EH (cell line): ENCODE data around the gene ABLIM2.

Experiments
- DNase-seq: peaks from one replicate; pipeline ENCODE4 v3.0.0-alpha.2; 2015; ENCODE audit warnings: low read depth

Gene ABLIM2

DNA sequence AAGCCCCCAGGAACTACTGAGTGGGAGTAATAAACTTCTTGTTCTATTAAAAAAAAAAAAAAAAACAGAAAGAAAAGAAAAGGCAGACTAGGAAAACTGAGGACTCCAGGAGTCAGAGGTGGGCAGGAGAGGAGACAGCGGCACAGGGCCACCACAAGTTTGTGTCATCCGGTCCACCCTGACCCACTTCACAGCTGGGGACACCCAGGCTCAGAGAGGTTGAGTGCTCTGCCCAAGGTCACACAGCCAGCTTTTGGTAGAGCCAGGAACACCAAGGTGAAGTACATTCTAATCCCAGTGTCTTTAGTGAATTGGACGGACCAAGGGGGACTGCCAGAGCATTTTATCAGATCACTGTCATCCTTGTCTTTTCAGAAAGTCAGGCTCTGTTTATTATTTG, 16.4 kb upstream of the ABLIM2 start:
- no peak for DNase-seq

DNA sequence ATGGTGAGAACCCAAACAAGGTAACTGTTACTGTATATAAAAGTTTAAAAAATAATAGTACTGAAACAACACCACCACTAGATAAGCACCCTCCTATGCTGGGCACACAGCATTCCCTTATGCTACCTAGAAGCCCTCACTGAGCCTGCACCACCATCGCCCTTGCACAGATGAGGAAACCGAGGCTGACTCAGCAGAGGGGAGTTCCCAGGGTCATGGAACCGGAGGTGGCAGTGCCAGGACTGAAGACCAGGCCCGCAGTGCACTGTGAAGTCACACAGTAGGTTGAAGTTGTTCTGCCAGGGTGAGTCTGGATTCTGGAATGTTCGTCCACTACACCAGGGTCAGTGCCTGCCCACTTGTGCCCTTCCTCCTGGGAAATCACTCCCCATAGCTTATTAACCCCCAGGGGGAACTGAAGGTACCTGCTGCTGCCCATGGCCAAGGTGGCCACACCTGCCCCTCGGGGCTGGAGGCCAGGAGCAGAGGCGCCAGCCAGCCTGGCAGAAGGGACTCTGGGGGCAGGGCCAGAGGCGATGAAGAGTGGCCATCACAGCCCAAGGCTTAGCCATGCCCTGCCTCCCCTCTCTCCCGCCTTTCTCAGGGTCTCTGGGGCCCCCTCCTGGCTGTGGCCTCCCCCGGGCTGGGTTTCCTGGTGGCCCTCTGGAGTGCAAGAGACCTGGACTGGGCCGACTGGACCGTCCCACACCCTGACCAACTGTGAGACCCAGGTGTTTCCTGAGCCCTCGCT, 15.1 kb upstream of the ABLIM2 start:
- no peak for DNase-seq

DNA sequence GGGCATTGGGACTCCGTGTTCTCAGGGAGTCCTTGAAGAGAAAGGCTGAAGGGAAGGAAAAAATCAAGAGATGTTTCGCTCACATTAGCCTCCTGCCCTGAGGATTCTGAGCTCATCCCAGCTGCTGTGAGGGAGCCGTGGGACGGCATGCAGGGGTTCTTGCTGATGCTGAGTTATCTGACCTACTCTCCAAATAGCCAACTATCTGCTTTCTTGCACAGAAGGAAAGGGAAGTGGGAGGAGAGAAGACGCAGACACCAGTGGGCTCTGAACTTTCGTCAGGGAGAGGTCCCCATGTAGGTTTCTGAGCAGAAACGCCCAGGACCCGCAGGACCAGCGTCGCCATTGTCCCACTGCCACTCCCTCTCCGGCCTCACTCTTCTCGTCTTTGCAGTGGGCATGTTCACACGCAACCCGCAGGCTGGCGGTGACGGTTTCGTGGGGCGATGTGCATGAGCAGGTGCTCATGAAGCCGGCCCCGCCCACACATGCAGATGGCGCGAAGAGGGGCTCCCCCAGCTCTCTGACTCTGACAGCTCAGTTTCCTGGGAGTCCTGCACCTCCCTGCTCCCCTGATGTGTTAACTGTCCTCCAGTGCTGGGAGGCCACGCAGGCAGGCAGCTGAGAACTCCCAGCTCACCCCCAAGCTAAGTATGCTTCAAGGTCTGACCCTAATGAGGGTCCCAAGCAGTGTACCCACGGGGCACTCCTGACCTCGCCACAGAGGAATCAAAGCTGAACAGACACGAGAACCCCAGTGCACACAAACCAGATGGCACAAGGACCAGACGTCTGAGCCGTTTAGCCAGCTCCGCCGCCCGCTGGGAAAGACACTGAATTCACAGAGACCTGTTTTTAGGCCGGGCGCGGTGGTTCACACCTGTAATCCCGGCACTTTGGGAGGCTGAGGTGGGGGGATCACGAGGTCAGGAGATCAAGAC, 13.6 kb upstream of the ABLIM2 start:
- DNase-seq: no peak

DNA sequence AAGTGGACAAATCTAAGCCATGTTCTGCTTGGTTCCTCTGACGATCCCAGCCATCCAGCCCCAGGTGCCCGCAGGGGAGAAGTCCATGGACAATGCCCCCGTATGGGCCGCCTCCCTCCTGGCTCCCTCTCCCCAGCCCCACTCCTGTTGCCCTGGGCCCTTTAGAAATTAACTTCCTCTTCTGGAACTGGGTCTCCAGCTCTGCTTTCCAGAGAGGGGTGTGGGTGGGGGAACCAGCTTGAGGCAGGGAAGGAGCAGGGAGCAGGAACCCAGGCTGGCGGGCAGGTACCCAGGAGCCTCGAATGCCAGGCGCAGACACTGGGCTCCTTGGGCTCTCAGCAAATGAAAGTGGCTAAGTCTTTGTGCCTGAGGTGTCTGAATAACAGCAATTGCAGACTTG, 12.7 kb upstream of the ABLIM2 start:
- no peak for DNase-seq

DNA sequence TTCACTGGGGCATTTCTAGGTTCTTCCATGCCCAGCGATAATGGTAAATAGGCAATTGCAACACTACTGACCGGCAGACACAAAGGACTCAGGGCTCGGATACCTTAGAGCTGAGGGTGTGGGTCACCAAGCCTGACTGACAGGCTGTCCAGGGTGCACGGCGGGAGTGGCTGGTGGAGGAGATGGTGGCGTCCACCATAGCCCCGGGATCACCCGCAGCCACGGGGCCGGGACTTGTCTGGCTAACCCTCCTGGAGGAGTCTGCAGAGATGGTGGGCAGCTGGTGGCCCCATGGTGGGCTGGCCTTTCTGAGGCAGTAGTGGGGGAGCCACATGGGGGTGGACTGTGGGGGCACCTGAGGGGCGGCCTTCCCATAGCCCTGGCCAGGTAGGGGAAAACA, 11.7 kb upstream of the ABLIM2 start:
- no peak for DNase-seq

DNA sequence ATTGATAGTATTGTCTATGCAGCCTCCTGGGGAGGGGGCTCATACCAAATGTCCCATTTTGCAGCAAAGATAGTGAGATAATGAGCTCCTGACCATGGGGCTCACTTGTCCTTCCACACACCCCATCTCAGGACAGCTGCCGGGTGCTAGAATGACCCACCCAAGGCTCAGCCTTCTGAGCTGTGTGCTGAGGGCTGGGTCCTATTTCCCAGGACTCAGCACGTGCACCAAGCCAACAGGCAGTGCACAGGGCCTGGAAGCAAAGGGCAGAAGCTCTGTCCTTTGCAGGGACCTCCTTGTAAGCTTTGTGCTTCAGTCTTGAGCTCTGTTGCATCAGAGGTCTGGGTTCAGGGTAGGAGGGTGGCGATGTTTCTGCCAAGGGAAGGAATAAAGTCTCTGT, 11.2 kb upstream of the ABLIM2 start:
- no peak for DNase-seq

DNA sequence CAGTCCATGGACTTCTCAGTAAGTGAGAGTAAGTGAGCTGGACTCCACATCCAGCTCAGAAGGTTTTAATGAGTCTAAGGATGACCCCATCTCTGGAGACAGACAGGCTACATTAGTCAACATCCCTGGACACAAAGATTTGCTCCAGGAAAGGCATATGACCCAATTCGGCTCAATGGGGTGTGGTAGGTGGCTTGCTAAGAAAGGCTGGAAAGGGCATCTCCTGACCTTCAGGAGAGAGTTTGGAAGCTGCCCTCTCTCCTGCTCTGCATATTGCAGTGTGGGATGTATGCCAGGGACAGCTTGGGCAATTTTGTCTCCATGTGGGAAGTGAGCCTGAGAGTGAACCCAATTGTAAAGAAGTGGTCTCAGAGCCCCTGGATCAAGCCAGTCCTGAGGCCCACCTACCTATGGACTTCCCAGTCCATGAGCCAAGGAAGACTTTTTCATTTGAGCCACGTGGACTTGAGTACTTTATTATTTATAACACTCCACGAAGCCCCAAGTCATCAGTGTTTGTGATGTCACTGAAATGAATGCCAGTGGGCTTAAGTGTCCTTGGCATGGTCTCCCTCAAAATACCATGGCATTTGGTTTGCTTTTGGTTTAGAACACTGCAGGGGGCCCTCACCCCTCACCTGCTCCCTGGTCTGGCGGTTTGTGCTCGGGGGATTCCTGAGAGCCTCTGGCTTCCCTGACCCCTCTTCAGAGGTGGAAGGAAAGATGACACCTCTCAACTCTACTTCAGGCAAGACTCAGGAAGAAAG, 10.4 kb upstream of the ABLIM2 start:
- no peak for DNase-seq

DNA sequence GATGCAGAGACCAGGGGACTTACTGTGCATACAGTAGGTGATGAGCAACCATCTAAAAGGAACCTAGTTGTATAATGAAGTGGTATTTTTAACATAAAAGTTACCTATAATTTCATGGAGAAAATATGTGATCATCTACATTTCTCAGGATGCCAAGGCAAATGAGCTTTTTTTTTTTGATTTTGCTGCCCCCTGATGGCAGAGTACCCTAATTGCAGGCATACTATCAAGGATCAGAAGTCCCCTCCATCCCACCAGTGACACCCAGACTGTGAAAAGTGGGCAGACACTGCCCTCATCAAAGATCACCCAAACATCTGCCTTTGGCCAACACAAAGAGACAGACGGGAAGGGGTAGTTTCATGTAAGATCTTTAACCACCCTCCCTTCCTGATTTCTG, 9.6 kb upstream of the ABLIM2 start:
- no peak for DNase-seq

DNA sequence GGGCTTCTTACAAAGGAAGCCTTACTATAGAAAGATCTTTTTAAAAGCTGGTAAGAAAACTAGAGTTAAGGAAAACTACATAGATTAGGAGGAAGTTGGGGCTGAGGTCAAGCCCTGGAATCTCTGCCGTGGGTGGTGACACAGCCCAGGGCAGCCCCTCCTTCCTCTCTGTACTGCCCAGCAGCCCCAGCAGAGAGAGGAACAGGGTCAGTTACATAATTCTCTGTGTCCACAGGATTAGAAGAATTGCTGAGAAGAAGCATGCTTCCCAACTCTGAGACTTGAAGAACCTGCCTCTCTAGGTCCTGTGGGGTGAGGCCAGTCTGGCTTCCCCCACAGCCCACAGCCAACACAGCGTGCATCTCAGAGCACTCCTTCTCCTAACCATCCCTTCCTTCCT, 9.2 kb upstream of the ABLIM2 start:
- peak; percentile 12 for DNase-seq

DNA sequence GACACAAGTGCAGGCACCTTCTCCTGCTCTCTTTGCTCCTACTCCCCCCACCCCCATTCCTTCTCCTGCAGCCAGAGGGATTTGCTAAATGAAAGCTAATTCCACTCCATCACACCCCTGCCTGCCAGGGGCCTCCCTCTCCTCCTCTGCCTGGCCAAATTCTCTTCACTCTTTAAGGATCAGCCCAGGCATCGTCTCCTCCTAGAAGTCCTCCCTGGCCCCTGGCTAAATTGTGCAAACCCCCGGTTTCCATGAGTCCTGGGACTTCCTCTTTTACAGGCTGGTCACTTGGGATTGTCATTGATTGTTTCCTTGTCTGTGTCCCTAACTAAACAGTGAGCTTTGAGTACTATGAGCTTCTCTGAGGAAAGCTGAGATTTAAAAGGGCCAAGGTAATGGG, 8.7 kb upstream of the ABLIM2 start:
- no peak for DNase-seq

DNA sequence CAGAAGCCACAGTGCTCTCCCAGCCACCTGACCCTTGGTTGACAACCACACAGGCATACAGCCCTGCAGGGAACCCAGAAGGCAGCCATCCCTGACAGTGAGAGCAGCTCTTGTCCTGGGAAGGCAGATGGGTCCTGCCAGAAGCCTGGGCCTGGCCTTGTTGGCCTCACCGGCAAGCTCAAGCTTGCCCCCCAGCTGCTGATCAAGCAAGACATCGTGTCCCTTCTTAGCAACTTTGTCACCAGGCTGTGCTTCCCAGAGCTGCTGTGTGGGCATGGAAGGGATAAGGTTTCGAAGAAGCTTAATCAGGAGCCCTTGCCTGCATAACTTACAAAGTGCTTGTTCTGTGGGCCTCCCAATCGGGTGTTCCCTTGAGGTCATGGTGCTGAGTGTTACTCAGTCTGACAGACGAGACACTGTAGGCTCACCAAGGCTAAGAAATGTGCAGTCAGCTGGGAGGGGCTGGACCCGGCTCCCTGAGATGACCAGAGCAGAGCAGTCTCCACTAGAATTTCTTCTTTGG, 6.8 kb upstream of the ABLIM2 start:
- no peak for DNase-seq

DNA sequence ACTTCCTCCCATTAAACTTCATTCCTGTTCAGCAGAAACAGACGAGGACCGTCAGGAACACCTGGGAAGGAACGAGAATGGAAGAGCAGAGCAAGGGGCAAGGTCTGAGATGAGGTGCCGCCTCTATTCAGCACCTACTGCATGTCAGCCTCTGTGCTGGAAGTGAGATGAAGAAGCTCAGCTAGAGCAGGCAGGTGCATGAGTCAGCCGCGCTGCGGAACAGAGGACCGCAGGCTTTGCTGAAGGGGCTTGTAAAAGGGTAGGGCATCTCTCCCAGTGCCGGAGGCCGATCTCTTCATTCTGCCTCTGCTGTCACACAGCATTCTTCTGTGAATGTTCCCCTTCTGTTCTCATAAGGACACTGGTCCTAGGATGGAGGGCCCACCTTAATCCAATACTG, 6.1 kb upstream of the ABLIM2 start:
- no peak for DNase-seq

DNA sequence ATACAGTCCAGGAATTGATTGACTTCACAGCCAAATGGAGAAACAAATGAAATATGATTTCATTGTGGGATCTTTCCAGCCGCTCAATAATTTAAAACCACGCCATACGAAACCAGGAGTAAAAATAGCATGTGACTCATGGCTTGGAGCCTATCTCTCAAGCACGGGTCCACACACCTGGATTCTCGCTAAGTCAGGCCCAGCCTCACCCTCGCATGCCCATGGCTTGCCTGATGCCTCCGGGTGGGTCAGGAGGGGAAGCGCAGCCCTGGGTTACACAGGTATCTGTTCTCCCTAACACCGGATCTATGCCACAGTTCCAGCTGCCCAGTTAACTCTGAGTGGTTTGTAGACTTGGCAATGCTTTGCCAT, 5.6 kb upstream of the ABLIM2 start:
- DNase-seq: no peak

DNA sequence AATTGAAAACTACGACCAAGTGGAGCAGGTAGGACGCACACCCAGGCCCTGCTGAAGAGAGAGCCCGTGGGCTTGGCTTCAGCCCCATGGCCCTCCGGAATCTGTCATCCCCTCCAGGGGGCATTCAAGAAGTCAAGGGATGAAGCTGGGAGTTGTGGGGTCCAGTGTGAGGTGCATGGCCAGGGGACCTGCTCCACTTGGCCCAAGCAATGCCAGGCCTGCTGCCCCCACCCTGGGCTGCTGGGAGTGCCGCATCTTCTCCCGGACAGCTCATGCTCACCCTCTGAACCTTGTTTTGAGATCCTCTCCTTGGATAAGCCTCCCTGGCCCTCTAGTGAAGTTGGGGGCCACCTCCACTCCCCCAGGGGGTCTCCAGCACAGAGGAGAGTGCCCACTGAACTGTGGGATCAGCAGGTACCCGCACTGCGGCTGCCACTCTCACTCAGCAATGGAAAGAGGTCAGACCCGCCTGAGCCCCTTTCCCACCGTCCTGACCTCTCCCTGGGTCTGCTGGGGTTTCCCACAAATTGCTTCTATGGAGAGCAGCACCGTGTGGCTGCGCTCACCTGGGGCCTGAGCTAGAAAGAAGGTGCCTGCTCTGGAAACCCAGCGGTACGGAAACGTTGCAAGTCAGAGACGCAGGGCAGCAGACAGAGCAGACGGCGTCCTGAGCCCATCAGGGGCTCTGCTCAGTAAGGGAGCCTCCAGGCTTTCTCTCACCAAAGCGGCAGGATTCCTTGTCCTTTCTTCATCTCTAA, 5.0 kb upstream of the ABLIM2 start:
- DNase-seq: no peak

DNA sequence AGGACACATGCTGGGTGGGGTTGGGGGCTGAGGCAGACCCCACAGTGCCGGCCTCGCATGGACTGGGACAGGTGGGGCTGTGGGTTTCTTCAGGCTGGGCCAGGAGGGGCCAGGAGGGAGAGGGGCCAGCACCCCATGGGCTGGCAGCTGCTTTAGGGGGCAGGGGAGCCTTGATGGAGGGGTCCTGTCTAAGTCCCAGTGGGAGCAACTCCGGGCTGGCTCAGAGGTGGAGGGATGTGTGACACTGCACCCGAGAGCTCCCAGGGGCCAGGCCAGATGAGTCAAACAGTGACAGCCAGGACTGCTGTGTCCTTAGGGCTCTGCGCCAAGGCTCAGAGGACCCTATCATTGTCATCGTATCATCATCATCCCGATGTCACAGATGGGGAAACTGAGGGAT, 4.4 kb upstream of the ABLIM2 start:
- DNase-seq: no peak

DNA sequence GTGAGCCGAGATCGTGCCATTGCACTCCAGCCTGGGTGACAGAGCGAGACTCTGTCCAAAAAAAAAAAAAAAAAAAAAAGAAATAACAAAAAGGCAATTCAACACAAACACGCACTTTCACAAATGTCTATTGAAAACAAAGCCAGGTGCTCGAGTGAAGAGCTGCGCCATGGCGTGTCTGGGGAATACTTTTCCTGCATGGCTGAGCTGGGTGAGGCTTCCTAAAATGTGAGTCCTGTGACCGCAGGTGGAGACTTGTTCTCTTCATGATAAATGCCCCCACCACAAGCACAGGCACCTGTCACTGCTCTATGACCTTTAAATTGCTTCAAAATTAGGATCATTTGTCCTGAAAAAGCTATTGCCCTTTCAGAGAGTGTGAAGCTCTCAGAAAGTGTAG, 4.0 kb upstream of the ABLIM2 start:
- no peak for DNase-seq

DNA sequence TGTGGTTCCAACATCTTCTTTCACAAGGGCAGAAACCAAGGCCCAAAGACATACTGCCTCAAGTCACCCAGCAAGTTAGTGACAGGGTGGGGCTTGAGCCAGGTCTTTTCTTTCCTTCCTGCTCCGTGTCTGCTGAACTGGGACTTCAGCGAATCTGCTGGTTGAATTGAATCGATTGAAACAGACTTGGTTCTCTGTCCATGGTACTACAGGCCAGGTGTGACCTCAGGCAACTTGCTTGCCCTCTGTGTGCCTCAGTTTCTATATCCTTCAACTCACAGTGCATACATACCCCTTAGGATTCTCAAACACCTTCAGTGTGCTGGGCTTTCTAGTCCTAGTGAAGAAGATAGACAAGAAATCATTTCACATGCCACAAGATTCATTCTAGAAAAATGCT, 2.0 kb upstream of the ABLIM2 start:
- DNase-seq: no peak

DNA sequence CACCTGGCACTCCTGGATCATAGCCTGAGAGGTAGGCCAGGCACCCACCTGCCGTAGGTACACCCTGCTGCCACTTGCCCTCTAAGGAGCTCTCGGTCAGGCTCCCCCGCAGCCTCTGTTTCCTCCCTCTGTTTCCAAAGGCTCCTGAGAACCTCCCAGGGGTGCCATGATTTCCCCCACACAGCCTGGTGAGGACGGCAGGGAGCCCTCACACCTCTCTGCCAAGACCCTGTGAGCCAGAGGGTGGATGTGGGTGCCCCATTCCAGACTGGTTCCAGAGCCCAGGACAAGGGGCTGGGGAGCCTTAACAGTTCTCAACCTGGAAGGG, 1.6 kb upstream of the ABLIM2 start:
- no peak for DNase-seq

DNA sequence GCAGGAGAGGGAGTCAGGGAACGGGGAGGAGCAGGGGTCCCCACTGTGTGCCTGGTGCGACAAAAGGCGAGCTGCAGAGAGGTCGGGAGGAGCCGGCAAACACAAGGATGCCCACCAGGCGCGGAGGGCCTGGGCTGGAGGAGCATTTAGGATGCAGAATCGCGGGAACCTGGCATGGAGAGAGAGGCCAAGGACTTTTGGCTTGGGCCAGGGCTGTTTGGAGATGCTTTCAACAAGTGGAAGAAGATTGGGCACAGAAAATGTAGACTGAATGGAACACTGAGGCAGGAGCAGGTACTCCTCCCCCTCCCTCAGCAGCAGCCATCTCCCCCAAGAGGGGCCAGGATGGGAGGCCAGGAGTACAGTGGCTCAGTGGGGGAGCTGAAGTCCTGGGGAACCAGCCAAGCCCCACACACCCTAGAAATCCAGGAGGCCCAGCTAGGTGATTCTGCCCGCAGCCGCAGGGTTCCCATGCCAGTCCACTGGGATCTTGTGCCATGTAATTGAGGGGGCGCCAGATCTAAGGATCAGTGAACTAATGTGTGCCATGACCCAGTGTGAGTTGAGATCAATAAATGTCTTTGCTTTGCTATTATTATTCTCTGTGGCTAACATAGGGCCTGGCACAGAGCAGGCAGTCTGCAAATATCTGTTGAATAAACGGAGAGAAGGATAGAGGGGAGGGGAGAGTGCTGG, 1.1 kb upstream of the ABLIM2 start:
- DNase-seq: no peak

DNA sequence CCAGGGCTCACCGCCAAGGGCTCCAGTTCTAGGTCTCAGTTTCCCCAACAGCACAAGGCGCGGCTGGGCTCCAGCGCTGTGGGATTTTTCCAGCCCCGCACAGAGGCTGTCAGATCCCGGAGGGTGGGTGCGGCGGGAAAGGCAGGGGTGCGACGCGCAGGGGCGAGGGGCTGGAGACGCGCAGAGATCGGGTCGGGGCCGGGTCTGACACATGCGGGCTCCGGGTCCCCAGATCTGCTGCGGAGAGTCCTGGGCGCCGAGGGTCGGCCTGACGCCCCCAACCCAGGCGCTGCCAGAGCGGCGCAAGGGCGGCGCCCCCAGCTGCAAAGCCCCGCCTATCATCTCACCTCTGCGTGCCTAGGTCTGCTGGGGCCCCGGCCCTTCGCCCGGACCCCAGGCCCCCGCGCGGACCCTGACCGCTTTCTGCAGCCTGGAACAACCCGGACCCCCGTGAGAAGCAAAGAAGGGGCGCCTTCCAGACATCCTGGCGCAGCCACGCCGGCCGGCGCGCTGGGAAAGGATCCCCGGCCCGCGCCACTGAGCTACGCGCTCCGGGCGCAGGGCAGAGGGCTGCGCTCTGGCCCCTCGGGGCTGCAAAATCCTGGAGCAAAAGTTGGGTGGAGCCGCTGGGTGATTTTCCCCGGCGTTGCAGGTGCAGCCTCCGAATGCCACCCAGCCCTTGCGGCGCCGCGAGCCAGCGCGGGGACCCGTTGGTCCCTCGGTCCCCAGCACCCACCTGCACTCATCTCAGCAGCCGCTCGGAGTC, 486 bp downstream of the ABLIM2 start:
- DNase-seq: no peak

DNA sequence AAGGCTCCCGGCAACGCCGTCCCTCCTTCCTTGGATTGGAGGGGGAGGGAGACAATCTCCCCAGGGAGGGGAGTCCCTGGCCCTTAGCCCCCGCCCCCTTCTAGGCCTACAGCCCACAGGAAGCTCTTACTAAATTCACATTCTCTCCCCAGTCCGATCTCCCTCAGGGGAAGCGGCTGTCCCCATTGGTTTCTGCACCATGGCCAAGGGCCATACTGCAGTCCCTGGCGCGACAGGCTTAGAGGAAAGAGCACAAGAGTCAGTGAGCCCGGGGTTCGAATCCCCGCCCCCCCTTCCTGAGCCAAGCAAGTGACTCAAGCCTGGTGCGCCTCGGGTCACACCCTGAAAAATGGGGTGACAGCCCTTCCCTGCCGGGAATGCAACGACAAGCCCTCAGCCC, 1.1 kb downstream of the ABLIM2 start:
- peak; percentile 19 for DNase-seq
